Ovary (tissue), 9 donors: ENCODE measurements around the gene PSMD7. TPM values are rescaled to one million over a fixed set of nuclear protein-coding genes. Genes with fewer than 3 reads are reported as not detected.

ENCODE experiments used
- DNase-seq, 5 donors: peaks; one replicate each; pipeline ENCODE4 v3.0.0-alpha.2; 2019 to 2020
- H3K27ac ChIP-seq, 2 donors: fragments of 200-600 bp; one replicate each; pipeline versions ENCODE4 v1.5.1 to v1.8.0; 2019 to 2022
- H3K27me3 ChIP-seq: fragments of 200-600 bp; one replicate; pipeline ENCODE4 v1.8.0; 2022
- H3K36me3 ChIP-seq: fragments of 200-600 bp; sonication (generic); one replicate; pipeline ENCODE4 v1.5.1; 2019
- H3K4me1 ChIP-seq: one replicate; pipeline ENCODE4 v1.8.1; 2013; ENCODE audit warnings: mild to moderate bottlenecking, moderate library complexity; ENCODE audit not compliant: insufficient read depth
- H3K4me3 ChIP-seq: fragments of 200-600 bp; sonication (generic); one replicate; pipeline ENCODE4 v1.5.1; 2017
- H3K9me3 ChIP-seq, 2 donors: fragments of 200-600 bp in 1 of 2; sonication (generic) in 1 of 2; one replicate each; pipeline versions ENCODE4 v1.5.1 to v1.8.1; 2013 to 2019; ENCODE audit warnings: mild to moderate bottlenecking in 1 of 2, moderate library complexity in 1 of 2
- EP300 ChIP-seq: sonication (generic); formaldehyde crosslinking; IDR thresholded peaks from one replicate; pipeline ENCODE4 v1.6.1; 2017; ENCODE audit warnings: antibody characterized with exemption
- POLR2A ChIP-seq: fragments of 450-650 bp; IDR thresholded peaks from one replicate; pipeline ENCODE4 v1.6.1; 2017; ENCODE audit warnings: antibody characterized with exemption, mild to moderate bottlenecking, moderate library complexity
- WGBS, 3 donors: extraction: QIAGEN DNeasy Blood & Tissue Kit in 1 of 3; methylation state at CpG; one replicate each; pipeline versions ENCODE4 v1.1.5 to v1.1.7; 2013 to 2017; 5-methylcytosine and 5-hydroxymethylcytosine counted together
- intact Hi-C, 4 donors: fragments of 100-400 bp; cut with DNase I; formaldehyde crosslinking; loops; one replicate each; pipeline versions ENCODE4 v1.11.0 to v1.15.1; 2022 to 2023
- polyA plus RNA-seq, 2 donors: library from polyadenylated mRNA; stranded (reverse); fragments of 200-250 nt in 1 of 2; fragments of 350-450 nt in 1 of 2; fragmentation: Illumina TruSeq in 1 of 2; extraction: RNeasy Lipid Tissue Mini Kit (QIAGEN cat#74804) in 1 of 2; gene quantifications; one replicate each; pipeline ENCODE4 v1.2.3, GENCODE V29; 2013 to 2014
- total RNA-seq, 7 donors: library from RNA; depleted of rRNA in 2 of 7; stranded (reverse); fragments of >200 nt in 2 of 7; fragmentation: NEBNext Ultra II Directional in 3 of 7; extraction: Animal tissue kit (Norgen Biotek cat#: 25700) in 3 of 7; gene quantifications; one replicate each; pipeline versions ENCODE4 v1.1.0 to v1.2.4, GENCODE V29; 2016 to 2023
- TF ChIP-seq, protein P1 (sequence below), 3 donors: fragments of 450-650 bp in 2 of 3; fragments of 200-600 bp in 1 of 3; IDR thresholded peaks; one replicate each; pipeline versions ENCODE4 v1.5.1 to v1.8.0; 2016 to 2022; ENCODE audit warnings: antibody characterized with exemption in 3 of 3, mild to moderate bottlenecking in 1 of 3
- donor health status: DM: no; HTN: no; CAD: no; lungs with moderate emphysema.
- donor health status: DM: no; HTN: no; CAD: no.
- donor health status: Bipolar disorder and iron deficiency.
- donor health status: DM: yes; HTN: yes; CAD: no.
- donor health status: DM: no; HTN: no; CAD: no.
- donor health status: DM: yes; HTN: yes; CAD: no.

PSMD7 gene
- total and polyA plus RNA-seq, 9 donors: 32.1 to 89.0 (median 44.2) TPM

DNA sequence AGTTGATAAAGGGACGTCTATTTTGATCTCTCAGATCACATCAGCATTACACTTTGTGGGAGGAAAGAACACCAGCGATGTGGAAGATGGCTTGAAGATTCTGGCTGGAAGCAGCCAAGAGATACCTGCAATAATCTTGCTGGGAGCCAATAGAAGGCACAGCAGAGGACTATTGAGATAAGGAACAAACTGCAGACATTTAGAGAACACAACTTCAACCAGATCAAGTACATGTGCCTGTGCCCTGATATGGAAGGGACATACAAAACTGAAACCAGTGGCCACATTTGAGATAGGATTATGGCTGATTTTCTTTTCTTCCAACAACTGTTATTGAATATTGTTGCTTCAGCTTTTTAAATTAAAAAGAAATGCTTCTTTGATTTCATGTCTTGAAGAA lies 18.6 kb upstream of the PSMD7 start:
- no peak overlapping the region for H3K27ac ChIP-seq
- no peak overlapping the region for H3K4me3 ChIP-seq
- no peak for DNase-seq
- no peaks in the 10 kb centered on the region for H3K36me3 ChIP-seq
- no peaks in the 10 kb centered on the region for H3K9me3 ChIP-seq
- no peaks in the 10 kb centered on the region for H3K27me3 ChIP-seq
- intact Hi-C loops: no loop called here
- H3K4me1 ChIP-seq: peaks cover 2% of the 10 kb centered on the region
- WGBS, 3 donors: 46 to 63% (median 49%) methylated on average over 2 of the region's 2 CpGs
- TF ChIP-seq, protein P1, sequence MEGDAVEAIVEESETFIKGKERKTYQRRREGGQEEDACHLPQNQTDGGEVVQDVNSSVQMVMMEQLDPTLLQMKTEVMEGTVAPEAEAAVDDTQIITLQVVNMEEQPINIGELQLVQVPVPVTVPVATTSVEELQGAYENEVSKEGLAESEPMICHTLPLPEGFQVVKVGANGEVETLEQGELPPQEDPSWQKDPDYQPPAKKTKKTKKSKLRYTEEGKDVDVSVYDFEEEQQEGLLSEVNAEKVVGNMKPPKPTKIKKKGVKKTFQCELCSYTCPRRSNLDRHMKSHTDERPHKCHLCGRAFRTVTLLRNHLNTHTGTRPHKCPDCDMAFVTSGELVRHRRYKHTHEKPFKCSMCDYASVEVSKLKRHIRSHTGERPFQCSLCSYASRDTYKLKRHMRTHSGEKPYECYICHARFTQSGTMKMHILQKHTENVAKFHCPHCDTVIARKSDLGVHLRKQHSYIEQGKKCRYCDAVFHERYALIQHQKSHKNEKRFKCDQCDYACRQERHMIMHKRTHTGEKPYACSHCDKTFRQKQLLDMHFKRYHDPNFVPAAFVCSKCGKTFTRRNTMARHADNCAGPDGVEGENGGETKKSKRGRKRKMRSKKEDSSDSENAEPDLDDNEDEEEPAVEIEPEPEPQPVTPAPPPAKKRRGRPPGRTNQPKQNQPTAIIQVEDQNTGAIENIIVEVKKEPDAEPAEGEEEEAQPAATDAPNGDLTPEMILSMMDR (IDR thresholded peaks at IDR 0.05): no peak
- TF ChIP-seq POLR2A: no peak
- TF ChIP-seq EP300: no peak

DNA sequence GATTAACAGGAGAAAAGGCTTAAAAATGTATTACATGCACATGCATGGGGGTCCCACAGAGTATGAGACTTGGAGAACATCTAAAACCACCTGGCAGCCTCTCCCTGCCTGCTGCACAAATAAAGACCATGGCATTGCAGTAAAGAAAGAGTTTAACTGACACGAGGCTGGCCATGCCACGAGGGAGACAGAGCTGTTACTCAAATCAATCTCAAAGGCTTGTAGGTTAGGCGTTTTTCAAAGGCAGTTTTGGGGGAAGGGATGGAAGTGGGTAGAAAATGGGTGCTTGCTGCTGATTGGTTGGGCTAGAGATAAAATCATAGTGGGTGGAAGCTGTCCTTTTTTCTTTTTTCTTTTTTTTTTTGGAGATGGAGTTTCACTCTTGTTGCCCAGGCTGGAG lies 17.3 kb upstream of the PSMD7 start:
- intact Hi-C loops: no loop called here
- no peaks in the 10 kb centered on the region for H3K9me3 ChIP-seq
- DNase-seq: no peak
- no peak for TF ChIP-seq POLR2A
- TF ChIP-seq, protein P1 (IDR thresholded peaks at IDR 0.05): no peak
- TF ChIP-seq EP300: no peak
- no peaks in the 10 kb centered on the region for H3K27me3 ChIP-seq
- no peaks in the 10 kb centered on the region for H3K36me3 ChIP-seq
- WGBS, 3 donors: 81 to 88% (median 81%) methylated on average over 3 of the region's 3 CpGs
- H3K27ac ChIP-seq: no peak overlapping the region
- H3K4me3 ChIP-seq: no peak overlapping the region
- peaks cover 2% of the 10 kb centered on the region for H3K4me1 ChIP-seq

DNA sequence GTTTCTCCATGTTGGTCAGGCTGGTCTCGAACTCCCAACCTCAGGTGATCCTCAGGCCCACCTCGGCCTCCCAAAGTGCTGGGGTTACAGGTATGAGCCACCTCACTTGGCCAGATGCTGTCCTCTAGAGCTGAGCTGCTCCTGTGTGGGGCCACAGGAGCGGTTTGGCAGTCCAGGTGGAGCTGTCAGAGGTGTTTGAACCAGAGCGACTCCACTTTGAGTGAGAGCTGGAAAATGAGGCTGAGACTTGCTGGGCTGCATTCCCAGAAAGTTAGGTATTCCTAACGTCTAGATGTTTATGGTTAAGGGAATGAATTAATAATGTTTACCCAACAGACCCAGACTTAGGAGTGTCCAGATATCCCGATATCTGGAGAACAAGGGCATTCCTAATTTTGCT lies 16.8 kb upstream of the PSMD7 start:
- WGBS, 3 donors: 64 to 68% (median 65%) methylated on average over 6 of the region's 6 CpGs
- no peak for TF ChIP-seq EP300
- TF ChIP-seq POLR2A: no peak
- TF ChIP-seq, protein P1 (IDR thresholded peaks at IDR 0.05): no peak
- intact Hi-C loops: no loop called here

DNA sequence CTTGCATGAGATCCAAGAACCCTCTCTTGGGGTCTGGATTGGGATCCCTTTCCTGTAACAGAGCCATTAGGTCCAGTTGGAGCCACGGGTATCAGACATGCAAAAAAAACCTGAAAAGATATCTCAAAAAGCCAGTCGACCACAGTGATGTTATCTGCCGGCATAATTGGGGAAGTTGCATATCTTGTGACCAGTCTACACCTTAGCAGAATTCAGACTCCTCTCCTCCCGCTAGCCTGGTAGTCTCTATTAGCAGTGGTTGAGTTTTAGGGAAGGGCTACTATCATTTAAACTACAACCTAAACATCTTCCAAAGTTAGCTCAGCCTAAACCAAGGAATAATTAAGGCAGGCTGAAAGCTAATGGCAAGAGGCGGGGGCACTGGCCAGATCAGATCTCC lies 16.2 kb upstream of the PSMD7 start:
- Histone ChIP-seq H3K36me3 (no peaks in the 10 kb centered on the region), H3K4me3 (no peak overlapping the region), H3K27ac (no peak overlapping the region), H3K4me1 (peaks cover 2% of the 10 kb centered on the region), H3K9me3 (no peaks in the 10 kb centered on the region), H3K27me3 (no peaks in the 10 kb centered on the region)
- WGBS, 3 donors: 80 to 88% (median 85%) methylated on average over 5 of the region's 5 CpGs
- no peak for DNase-seq
- intact Hi-C loops: no loop called here
- no peak for TF ChIP-seq EP300
- TF ChIP-seq, protein P1 (IDR thresholded peaks at IDR 0.05): no peak
- TF ChIP-seq POLR2A: no peak

More for the DNA sequence above, 16.8 kb upstream of the PSMD7 start:
- no peak overlapping the region for H3K4me3 ChIP-seq
- peaks cover 2% of the 10 kb centered on the region for H3K4me1 ChIP-seq
- DNase-seq: no peak
- no peaks in the 10 kb centered on the region for H3K9me3 ChIP-seq
- no peak overlapping the region for H3K27ac ChIP-seq
- H3K36me3 ChIP-seq: no peaks in the 10 kb centered on the region
- no peaks in the 10 kb centered on the region for H3K27me3 ChIP-seq
